Thoracic aorta (tissue), 2 donors: ENCODE measurements around the gene TMEM266. TPM values are rescaled to one million over a fixed set of nuclear protein-coding genes. Genes with fewer than 3 reads are reported as not detected.
A peak's percentile ranks its signal among the peaks of the same experiment; 100 is the strongest.
"Not testable (repeated sequence)": the region's sequence is repeated elsewhere in the genome, so short reads cannot be mapped to it uniquely, and the experiment has no call there.

Experiments
- ATAC-seq: fragments of 150-250 bp; one replicate; pipeline ENCODE4 v1.8.0; 2017; ENCODE audit warnings: low read depth; ENCODE audit not compliant: insufficient number of reproducible peaks, low FRiP score
- DNase-seq: peaks from one replicate; pipeline ENCODE4 v3.0.0-alpha.2; 2020; ENCODE audit warnings: low spot score
- H3K27ac ChIP-seq, 2 donors: fragments of 200-600 bp; sonication (generic); 1 replicate in 1 of 2; 2 replicates in 1 of 2; pipeline ENCODE4 v1.5.1; 2016; ENCODE audit warnings: mild to moderate bottlenecking in 2 of 2, moderate library complexity in 2 of 2
- H3K27me3 ChIP-seq: fragments of 200-600 bp; sonication (generic); replicated peaks from 2 replicates; pipeline ENCODE4 v1.6.0; 2016; ENCODE audit warnings: mild to moderate bottlenecking; ENCODE audit not compliant: insufficient read depth
- H3K36me3 ChIP-seq: fragments of 200-600 bp; sonication (generic); one replicate; pipeline ENCODE4 v1.5.1; 2016
- H3K4me1 ChIP-seq, 2 donors: fragments of 200-600 bp; sonication (generic); 1 replicate in 1 of 2; 2 replicates in 1 of 2; pipeline versions ENCODE4 v1.5.1 to v1.6.0; 2016; ENCODE audit warnings: low read depth in 2 of 2, mild to moderate bottlenecking in 1 of 2; ENCODE audit not compliant: control insufficient read depth in 1 of 2
- H3K4me3 ChIP-seq: fragments of 200-600 bp; sonication (generic); 2 replicates; pipeline ENCODE4 v1.5.1; 2016; ENCODE audit warnings: mild to moderate bottlenecking
- H3K9me3 ChIP-seq: fragments of 200-600 bp; sonication (generic); 2 replicates; pipeline ENCODE4 v1.5.1; 2016
- total RNA-seq, 2 donors: library from RNA; depleted of rRNA; stranded (reverse); fragments of >200 nt; gene quantifications; one replicate each; pipeline versions ENCODE4 v1.1.0 to v1.2.3, GENCODE V29; 2016
- TF ChIP-seq, protein P1 (sequence below): fragments of 200-600 bp; sonication (generic); IDR thresholded peaks from one replicate; pipeline ENCODE4 v1.5.1; 2019; ENCODE audit warnings: antibody characterized with exemption

TMEM266 gene
- total RNA-seq, 2 donors from 2014 or later, result not detected

DNA sequence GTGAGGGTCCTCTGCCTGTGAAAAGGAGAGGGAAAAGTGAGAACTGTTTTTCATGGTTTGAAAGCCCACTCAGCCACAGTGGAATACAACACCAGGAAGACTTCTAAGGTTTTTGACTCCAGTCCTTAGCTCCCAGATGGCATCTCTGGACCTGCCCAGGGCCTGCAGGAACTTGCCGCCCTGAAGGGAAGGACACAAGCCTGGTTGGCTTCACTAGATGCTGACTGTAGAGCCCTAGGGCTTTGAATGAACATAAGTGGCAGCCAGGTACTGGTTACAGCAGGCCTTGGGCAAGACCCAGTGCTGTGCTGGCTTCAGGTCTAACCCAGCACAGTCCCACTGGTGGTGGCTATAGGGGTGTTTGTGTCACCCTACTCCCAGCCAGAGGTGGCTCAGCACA lies 21.3 kb upstream of the TMEM266 start:
- Histone ChIP-seq H3K4me1 (no peaks in the 10 kb centered on the region), H3K9me3 (peaks cover 4% of the 10 kb centered on the region), H3K27ac (no peak overlapping the region), H3K27me3 (no peaks in the 10 kb centered on the region), H3K4me3 (no peak overlapping the region), H3K36me3 (no peaks in the 10 kb centered on the region)
- ATAC-seq (no peak), DNase-seq (no peak)
- TF ChIP-seq, protein P1, sequence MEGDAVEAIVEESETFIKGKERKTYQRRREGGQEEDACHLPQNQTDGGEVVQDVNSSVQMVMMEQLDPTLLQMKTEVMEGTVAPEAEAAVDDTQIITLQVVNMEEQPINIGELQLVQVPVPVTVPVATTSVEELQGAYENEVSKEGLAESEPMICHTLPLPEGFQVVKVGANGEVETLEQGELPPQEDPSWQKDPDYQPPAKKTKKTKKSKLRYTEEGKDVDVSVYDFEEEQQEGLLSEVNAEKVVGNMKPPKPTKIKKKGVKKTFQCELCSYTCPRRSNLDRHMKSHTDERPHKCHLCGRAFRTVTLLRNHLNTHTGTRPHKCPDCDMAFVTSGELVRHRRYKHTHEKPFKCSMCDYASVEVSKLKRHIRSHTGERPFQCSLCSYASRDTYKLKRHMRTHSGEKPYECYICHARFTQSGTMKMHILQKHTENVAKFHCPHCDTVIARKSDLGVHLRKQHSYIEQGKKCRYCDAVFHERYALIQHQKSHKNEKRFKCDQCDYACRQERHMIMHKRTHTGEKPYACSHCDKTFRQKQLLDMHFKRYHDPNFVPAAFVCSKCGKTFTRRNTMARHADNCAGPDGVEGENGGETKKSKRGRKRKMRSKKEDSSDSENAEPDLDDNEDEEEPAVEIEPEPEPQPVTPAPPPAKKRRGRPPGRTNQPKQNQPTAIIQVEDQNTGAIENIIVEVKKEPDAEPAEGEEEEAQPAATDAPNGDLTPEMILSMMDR, result no peak

DNA sequence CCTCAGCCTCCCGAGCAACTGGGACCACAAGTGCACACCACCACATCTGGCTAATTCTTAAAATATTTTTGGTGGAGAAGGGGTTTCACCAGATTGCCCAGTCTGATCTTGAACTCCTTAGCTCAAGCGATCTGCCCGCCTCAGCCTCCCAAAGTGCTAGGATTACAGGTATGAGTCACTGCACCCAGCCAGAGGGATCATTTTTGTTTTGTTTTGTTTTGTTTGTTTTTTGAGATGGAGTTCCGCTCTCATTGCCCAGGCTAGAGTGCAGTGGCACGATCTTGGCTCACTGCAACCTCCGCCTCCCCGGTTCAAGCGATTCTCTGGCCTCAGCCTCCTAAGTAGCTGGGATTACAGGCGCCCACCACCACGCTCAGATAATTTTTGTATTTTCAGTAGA lies 5.6 kb upstream of the TMEM266 start:
- H3K27ac ChIP-seq, H3K36me3 ChIP-seq, ATAC-seq, H3K27me3 ChIP-seq, DNase-seq, H3K9me3 ChIP-seq, H3K4me3 ChIP-seq, H3K4me1 ChIP-seq: not testable (repeated sequence)

DNA sequence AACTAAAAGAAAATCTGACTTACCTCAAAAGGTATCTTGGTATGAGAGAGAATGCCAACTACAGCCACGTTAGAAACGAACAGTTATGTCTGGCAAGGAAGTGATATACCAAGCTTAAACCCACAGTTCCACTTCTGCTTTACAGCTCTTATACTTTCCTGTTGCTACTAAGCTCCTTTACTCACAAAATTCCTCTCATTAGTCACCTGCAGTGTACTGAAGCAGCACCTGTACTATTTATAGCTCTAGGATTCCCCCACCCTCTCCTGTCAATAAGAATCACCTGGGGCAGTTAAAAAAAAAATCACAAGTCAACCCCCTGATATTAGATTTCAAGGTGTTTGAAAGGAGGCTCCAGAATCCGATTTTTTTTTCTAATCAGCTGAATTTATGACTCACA lies 2.9 kb upstream of the TMEM266 start:
- Histone ChIP-seq H3K36me3 (no peaks in the 10 kb centered on the region), H3K4me3 (peak overlapping the region; percentile 27), H3K9me3 (no peaks in the 10 kb centered on the region), H3K4me1 (peaks cover 9 to 11% of the 10 kb centered on the region in 2 donors), H3K27ac (peak overlapping the region in 1 of 2 donors; percentile 4), H3K27me3 (no peaks in the 10 kb centered on the region)
- ATAC-seq (no peak), DNase-seq (no peak)
- TF ChIP-seq, protein P1, result no peak

DNA sequence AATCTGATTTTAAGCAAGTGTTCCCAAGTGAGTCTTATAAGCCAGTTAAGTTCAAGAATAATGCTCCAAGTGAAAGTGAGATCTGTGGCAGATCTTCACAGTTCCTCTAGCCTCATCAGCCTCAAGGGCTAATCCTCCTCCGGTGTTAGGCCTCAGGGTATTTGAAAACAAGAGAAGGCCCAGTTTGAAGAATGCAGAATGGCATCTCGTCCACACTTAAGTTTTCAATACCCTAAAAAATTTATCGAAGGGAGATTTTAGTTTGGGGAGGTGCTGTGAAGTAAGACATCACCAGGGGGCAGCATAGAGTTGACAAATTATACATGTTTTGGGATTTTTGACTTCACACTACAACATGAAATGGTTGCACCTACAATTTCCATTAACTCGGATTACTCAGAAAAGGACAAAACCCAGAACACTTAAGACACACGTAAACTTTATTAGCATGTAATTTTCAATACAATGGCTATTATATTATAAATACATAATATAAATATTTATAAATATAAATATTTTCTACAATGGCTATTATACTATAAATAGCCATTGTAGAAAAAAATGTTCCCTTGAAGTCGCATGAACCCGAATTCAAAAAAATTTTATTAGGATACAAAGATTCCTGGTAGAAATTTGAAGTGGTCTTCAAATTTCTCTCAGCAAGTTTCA lies 2.3 kb upstream of the TMEM266 start:
- Histone ChIP-seq H3K4me3 (peak overlapping the region; percentile 27), H3K9me3 (no peaks in the 10 kb centered on the region), H3K27me3 (no peaks in the 10 kb centered on the region), H3K4me1 (peaks cover 9 to 11% of the 10 kb centered on the region in 2 donors), H3K27ac (peak overlapping the region in 1 of 2 donors; percentile 4), H3K36me3 (no peaks in the 10 kb centered on the region)
- no peak for ATAC-seq
- TF ChIP-seq, protein P1, result peak; percentile 62
- no peak for DNase-seq

DNA sequence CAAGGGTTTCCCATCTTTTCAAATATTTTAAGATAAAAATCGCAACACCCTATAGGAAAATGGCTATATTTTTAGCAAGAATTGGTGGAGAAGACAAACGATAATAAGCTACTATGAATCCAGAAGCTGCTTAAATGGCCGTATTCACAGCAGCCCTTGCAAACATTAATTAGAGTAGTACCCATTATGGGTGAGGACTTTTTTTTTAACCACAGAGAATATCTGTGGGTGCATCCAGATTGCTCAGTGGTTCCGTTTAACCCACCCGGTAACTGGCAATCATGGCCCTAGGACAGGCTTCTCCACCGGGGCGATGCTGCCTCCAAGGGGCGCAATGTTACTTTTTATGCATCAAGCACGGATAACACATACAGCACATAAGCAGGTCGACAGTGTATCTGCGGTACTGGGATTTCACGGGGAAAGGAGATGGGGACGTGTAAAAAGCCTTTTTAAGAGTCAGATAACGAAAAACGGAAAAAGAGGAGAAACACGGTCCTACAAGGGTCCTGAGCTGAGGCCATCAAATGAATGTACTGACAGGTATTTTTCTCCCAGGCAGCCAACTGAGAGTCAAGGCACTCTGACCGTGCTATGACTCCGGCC lies 968 bp upstream of the TMEM266 start:
- H3K9me3 ChIP-seq, result no peaks in the 10 kb centered on the region
- no peak for ATAC-seq

More for the DNA sequence above, 968 bp upstream of the TMEM266 start:
- Histone ChIP-seq H3K4me1 (peaks cover 9 to 11% of the 10 kb centered on the region in 2 donors), H3K36me3 (no peaks in the 10 kb centered on the region), H3K4me3 (peak overlapping the region; percentile 77), H3K27ac (no peak overlapping the region), H3K27me3 (no peaks in the 10 kb centered on the region)
- TF ChIP-seq, protein P1, result no peak
- no peak for DNase-seq
